ENCODE measurements around the gene ACIN1. TPM values are rescaled to one million over a fixed set of nuclear protein-coding genes. Genes with fewer than 3 reads are reported as not detected.

The ACIN1 gene
- total and polyA plus RNA-seq, 2 of the 8 experiments (the other 6 are each of a cell fraction or from before 2014, with no cell fraction given), result 132 to 233 TPM

GRCh38 chr14:23009939-23010726 lies 84.8 kb downstream of the ACIN1 start, which contains the start of gene C14orf93 (continued):
- TF ChIP-seq CHD7 (IDR thresholded peaks at IDR 0.05; ENCODE audit: insufficient replicate concordance, low read length) (no peak), RBBP5 (IDR thresholded peaks at IDR 0.05; ENCODE audit: borderline replicate concordance, low read depth, low read length) (peak; percentile 49; the same call in 1 of the 2 replicates), RFX5 (IDR thresholded peaks at IDR 0.05; ENCODE audit: borderline replicate concordance, low read depth, low read length) (no peak), TBP (IDR thresholded peaks at IDR 0.05; ENCODE audit: low read depth, low read length) (peak; percentile 43; the same call in 1 of the 2 replicates), TCF12 (IDR thresholded peaks at IDR 0.05; ENCODE audit: low read depth, low read length) (no peak), E2F6 (IDR thresholded peaks at IDR 0.05) (no peak), ASH2L (IDR thresholded peaks at IDR 0.05; ENCODE audit: low read length) (peak; percentile 30), SRF (IDR thresholded peaks at IDR 0.05; ENCODE audit: low read depth, low read length) (no peak), CTBP2 (IDR thresholded peaks at IDR 0.05; ENCODE audit: borderline replicate concordance, insufficient read depth, insufficient read length, low read length) (no peak), SIX5 (IDR thresholded peaks at IDR 0.05; ENCODE audit: low read depth, low read length) (no peak)
